PFSK-1 (cell line): ENCODE data around the gene RAB6A.

Experiments used
- FOXP2 ChIP-seq: optimal IDR thresholded peaks from 2 replicates; pipeline ENCODE3; 2011; ENCODE audit warnings: borderline replicate concordance, control low read depth, inconsistent platforms; ENCODE audit not compliant: insufficient read depth; ENCODE audit errors: extremely low read length, extremely low read depth
- POLR2AphosphoS5 ChIP-seq: IDR thresholded peaks from 2 replicates; pipeline ENCODE4 v1.6.1; 2012; ENCODE audit warnings: low read depth, mild to moderate bottlenecking, control low read depth, low read length, moderate library complexity
- REST ChIP-seq, 2 experiments: IDR thresholded peaks; 2 replicates each; pipeline versions ENCODE4 v1.6.1 to v1.8.0; 2011 to 2012; ENCODE audit warnings: low read depth in 2 of 2, low read length in 2 of 2, control low read depth in 1 of 2, inconsistent platforms in 1 of 2, mild to moderate bottlenecking in 1 of 2, moderate library complexity in 1 of 2; ENCODE audit not compliant: insufficient read depth in 1 of 2
- SIN3A ChIP-seq: IDR thresholded peaks from 2 replicates; pipeline ENCODE4 v1.6.1; 2012; ENCODE audit warnings: mild to moderate bottlenecking, low read length, moderate library complexity, borderline replicate concordance; ENCODE audit not compliant: insufficient read depth
- TAF1 ChIP-seq: IDR thresholded peaks from 2 replicates; pipeline ENCODE4 v1.6.1; 2012; ENCODE audit warnings: low read length, control low read depth, borderline replicate concordance; ENCODE audit not compliant: insufficient read depth

- TF ChIP-seq REST (IDR thresholded peaks at IDR 0.05; ENCODE audit: insufficient read depth in 1 of 2, low read depth in 2 of 2, low read length in 2 of 2) (no peak), SIN3A (no peak), TAF1 (no peak), FOXP2 (no peak), POLR2AphosphoS5 (no peak)
These were observed 112.3 kb downstream of the RAB6A start for GRCh38 chr11:73648571-73649046.
